HG03378 (cell line): ENCODE data around the gene SCYGR7.
"Not testable (repeated sequence)": the region's sequence is repeated elsewhere in the genome, so short reads cannot be mapped to it uniquely, and the experiment has no call there.

ENCODE experiments used
- ATAC-seq: cut with Tn5 transposase; IDR thresholded peaks from one replicate; pipeline ENCODE4 v1.9.1; 2021; ENCODE audit warnings: mild to moderate bottlenecking, moderate library complexity; ENCODE audit not compliant: unreplicated experiment

SCYGR7 gene

GRCh38 chr2:227756261-227756660 lies 28.1 kb downstream of the SCYGR7 start:
- not testable (repeated sequence) for ATAC-seq

GRCh38 chr2:227759411-227760118 lies 31.4 kb downstream of the SCYGR7 start:
- ATAC-seq = no peak

DNA sequence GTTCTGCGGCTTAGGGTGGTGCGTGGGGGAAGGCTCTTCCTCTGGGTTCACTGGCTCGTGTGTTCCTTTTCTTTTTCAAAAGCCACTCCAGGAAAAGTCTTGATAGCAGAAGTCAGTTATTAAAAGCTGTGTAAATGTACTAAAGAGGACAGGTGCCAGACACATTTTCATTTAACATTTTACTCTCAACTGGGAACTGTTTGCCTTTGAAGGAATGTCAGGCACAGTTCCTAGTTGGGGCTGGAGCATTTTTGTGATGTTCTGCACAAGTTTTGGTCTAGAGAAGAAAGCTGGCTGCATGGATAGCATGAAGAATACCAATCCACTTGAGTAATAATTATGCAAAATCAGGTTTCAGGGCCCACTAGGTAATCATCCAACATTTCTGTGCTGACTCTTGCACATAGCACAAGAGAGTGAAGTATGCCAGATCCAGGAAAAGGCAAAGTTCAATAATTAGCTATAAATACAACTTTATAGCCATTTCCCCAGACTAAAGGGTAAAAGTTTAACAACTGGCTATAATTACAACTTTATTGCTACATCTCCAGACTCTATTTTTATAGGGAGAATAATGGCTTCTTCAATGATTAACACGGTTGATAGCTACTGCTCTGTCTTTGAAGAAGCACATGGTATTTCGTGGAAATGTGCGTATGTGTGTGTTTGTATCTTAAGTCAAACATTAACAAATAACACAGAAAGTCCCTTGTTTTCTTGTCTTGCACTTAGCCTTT lies 33.8 kb downstream of the SCYGR7 start:
- ATAC-seq = no peak

GRCh38 chr2:227765788-227766372 lies 37.7 kb downstream of the SCYGR7 start:
- ATAC-seq = no peak

DNA sequence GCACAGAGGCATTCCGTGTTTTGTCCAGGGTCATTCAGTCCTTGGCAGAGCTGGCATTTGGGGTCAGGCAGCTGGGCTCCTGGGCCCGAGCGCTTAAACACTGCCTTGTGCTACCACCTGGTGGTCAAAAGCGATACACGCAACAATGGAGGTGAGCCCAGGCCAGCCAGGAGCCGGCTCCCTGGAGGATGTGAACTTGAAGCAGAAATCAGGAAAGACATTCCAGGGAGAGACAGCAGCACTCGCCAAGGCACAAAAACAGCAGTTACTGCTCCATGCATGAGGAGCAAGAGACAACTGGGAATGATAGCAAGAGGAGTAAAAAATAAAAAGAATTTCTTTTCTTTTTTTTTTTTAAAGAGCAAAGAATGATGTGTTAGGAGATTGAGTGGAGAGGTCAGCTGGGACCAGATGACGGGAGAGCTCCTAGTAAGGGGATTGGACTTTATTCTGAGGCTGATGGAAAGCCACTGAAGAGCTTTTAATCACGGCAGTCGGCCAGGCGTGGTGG lies 38.3 kb downstream of the SCYGR7 start:
- ATAC-seq = peak; percentile 98

DNA sequence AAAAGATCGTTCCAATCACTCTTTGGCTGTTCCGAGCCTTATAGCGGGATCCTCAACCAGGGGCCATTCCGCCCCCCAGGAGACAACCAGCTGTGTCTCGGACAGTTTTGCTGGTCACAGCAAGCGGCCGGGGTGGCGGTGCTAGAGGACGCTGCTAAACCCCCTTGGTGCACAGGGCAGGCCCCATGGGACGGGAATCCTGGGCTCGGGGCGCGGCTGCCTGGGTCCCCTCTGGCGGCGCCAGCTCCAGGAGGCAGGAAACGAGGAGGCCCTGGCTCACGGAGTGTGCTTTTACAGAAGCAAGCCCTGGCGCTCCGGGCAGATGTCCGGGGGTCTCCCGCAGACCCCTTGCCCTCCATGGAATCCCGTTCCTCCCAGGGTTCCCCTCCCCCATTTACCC lies 39.7 kb downstream of the SCYGR7 start:
- ATAC-seq = no peak

DNA sequence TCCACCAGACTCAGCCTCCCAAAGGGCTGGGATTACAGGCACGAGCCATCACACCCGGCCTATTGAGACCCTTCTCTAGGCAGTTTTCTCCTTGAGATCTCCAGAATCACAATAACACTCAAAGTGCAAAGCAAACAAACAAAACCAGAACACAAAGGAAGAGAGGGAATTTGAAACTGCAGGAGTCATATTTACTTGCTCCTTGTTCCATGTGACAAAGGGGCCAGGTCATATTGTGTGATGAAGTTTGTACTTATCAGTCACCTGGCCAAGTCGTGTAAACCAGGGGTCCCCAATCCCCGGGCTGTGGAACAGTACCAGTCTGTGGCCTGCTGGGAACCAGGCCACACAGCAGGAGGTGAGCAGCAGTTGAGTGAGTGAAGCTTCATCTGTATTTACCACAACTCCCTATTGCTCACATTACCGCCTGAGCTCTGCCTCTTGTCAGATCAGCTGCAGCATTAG lies 44.1 kb downstream of the SCYGR7 start:
- no peak for ATAC-seq

DNA sequence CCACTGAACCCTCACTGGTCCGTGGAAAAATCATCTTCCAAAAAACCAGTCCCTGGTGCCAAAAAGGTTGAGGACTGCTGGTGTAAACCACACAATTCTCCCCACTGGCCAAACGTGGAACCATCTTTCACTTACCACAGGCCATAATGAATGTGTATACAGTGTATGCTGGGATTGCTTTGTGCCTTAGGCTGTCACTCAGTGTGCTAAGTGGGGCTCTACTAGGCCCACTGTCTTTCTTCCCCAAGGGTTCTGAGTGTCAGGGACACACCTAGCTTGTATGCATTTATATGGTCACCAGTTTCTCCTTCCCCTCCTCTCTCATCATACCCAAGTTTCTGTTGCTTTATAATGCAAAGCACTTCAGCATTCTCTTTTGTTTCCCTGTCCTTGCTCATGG lies 44.8 kb downstream of the SCYGR7 start:
- ATAC-seq = no peak

- ATAC-seq = no peak
These were observed 46.0 kb downstream of the SCYGR7 start for GRCh38 chr2:227774011-227774624.

DNA sequence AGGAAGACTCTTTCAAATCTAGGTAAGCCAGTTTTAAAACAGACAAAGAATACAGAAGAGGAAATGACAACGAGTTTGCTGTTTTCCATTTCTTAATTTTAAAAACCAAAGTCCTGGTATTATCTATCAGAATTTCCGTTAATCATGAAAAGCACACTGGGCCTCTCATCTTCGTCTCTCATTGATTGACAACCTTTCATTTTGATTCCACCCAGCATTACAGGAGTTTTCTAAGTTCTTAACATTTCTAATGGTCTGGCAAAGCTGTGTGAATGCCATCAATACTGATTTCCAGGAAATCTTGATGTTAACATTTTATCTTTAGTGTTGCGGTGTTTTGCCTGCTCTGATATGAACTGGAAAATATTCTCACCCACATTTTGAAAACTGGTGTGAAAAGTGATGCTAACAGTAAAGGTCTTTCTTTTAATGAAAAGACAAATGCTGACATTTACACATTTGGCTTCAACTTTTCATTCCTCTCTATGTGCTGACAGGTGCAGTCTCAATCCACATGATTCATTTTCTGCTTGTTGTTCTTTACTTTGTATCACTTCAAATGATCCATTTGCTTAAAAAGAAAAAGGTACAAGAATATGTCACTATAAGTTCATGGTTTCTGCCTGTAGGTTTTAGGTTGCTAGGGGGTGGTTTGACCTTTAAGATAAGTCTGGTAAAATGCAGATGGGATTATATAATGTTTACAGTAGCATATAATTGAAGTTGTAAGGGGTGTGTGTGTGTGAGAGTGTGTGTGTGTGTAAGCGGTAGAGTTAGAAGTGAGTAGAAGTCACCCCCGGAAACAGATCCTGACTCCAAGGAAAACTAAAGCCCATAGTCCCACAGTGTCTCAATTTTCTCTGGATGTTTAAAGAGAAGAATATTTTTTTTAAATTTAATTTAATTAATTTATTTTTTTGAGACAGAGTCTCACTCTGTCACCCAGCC lies 47.0 kb downstream of the SCYGR7 start:
- no peak for ATAC-seq
